Smooth muscle cell of trachea (primary cell): ENCODE results near the gene PLEKHM1. TPM values are rescaled to one million over a fixed set of nuclear protein-coding genes. Genes with fewer than 3 reads are reported as not detected.

Experiments used
- total RNA-seq: library from RNA; depleted of rRNA; stranded (reverse); fragments of >200 nt; gene quantifications from 2 replicates; pipeline ENCODE4 v1.2.1, GENCODE V29; 2014

Gene PLEKHM1
- total RNA-seq, result 30.0 and 52.4 TPM in 2 replicates

DNA sequence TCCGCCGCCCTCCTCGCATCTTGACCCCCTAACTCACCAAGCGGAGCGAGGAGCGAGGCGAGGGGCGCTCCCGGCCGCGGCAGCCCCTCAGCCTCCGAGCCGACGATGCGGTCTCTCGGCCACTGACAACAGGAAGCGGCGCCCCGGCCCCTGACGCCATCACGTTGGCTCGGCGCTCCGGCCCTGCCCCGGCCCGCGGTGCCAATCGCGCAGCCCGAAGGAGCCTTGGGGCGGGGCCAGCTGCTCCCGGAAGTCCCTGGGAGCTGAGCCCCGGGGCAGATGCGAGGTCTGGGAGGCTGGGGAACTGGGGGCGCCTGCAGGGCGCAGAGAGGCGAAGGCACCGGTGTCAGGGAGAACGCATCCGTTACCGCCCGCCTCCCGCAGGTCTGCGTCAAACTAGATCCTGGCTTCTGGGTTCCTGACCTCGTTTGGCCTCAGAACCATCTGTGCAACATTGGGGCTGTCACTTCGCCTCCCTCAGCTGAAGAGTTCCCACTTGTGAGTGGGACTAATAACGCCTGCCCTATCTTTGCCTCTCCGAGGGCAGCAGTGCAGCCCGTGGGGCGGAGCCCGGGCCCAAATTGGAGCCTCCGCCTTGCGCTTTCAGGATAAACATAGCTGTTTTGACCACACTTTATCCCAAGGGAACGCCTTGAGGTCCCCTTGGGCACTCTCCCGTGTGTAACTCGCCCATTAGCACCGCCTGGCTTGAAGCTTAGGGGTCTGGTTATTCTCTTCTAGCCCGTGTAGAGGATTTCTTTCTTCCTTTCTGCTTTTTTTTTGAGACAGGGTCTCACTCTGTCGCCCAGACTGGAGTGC lies at the start of gene PLEKHM1:
TSS of gene PLEKHM1 (minus strand) at position 107 of the 819 bp plus-strand sequence. CDS start 8,237 bp downstream, outside the sequence.

DNA sequence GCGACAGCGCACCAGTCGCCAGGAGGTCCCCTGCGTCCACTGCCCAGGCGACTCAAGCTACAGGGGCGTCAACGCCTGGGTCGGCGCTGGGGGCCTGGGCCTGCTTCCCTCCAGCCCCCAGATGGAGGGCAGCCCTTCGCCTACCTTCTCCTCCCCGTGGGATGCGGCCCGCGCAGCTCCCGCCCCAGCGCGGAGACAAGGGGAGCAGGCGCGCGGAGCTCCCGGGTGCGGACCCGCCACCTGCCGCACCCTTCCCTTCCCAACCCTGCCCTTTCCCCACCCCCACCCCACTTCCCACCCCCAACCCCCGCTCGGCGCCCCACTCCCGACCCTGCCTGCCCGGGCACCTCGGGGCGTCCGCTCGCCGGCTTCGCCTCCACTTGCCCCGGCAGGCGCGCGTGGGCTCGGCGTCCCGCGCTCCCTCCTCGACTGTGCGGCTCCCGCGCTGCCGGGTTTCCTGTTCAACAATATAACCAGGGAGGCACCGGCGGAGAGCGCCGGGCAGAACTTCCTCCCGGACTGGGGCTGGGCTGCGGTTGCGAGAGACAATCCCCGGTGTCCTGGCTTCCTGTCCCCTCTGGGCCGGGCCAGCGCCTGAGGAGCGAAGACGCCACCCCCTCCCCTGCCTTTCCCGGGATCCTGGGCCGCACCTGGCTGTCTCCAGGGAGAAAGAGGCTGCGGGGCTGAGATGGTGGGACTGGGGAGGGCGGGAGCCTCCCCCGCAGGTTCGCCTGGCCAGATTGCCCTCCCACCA lies 57.9 kb downstream of the PLEKHM1 start, which contains the start of gene ARHGAP27:
TSS of gene ARHGAP27 (minus strand) at position 466 of the 754 bp plus-strand sequence. CDS start 2,591 bp downstream, outside the sequence.

Other genes starting within 250 kb of the PLEKHM1 start
- gene SPATA32, start 228.6 kb downstream of the PLEKHM1 start, total RNA-seq, result not detected in 2 replicates
- gene MAP3K14, start 173.7 kb downstream of the PLEKHM1 start, total RNA-seq, result 3.3 and 5.6 TPM in 2 replicates
- 3.2 and 13.9 TPM in 2 replicates for gene ARHGAP27, start 57.9 kb downstream of the PLEKHM1 start, total RNA-seq